ENCODE measurements around the gene RPL11.
"Not testable (repeated sequence)": the region's sequence is repeated elsewhere in the genome, so short reads cannot be mapped to it uniquely, and the experiment has no call there.

Gene RPL11

DNA sequence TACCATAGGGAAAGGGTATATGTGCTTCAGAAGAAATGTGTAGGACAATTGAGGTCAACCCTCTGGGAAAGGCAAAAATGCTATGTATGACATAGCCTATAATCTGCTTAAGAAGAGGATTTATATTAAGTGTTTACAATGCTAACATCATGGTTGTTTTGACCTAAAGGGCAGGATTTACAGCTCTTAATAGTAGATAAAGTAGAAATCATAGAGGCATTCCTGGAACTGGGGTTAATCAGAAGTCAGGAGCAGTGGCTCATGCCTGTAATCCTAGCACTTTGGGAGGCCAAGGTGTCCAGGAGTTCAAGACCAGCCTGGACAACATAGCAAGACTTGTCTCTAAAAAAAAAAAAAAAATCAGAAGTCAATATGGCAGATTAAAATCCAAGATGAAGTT is 8.7 kb upstream of the RPL11 start:
- Histone ChIP-seq H3K27me3 (ENCODE audit: control insufficient read depth, insufficient read depth, low read length, poor library complexity, severe bottlenecking) (peaks cover 4% of the 10 kb centered on the region), H3K4me3 (ENCODE audit: insufficient read depth, low read depth, low read length) (no peak overlapping the region), H3K4me1 (ENCODE audit: control insufficient read depth, insufficient read depth, low read length) (no peaks in the 10 kb centered on the region), H3K27ac (ENCODE audit: insufficient read depth, low read depth, low read length, poor library complexity, severe bottlenecking) (no peak overlapping the region), H3K36me3 (ENCODE audit: control insufficient read depth, insufficient read depth, low read length) (no peaks in the 10 kb centered on the region), H3K9me3 (ENCODE audit: control insufficient read depth, low read length) (no peaks in the 10 kb centered on the region)

- Histone ChIP-seq H3K36me3 (ENCODE audit: control insufficient read depth, insufficient read depth, low read length) (no peaks in the 10 kb centered on the region), H3K4me3 (ENCODE audit: insufficient read depth, low read depth, low read length) (no peak overlapping the region), H3K27me3 (ENCODE audit: control insufficient read depth, insufficient read depth, low read length, poor library complexity, severe bottlenecking) (peaks cover 4% of the 10 kb centered on the region), H3K9me3 (ENCODE audit: control insufficient read depth, low read length) (no peaks in the 10 kb centered on the region), H3K27ac (ENCODE audit: insufficient read depth, low read depth, low read length, poor library complexity, severe bottlenecking) (no peak overlapping the region), H3K4me1 (ENCODE audit: control insufficient read depth, insufficient read depth, low read length) (no peaks in the 10 kb centered on the region)
- WGBS, 2 experiments = 78 to 79% methylated on average over 1 to 2 of the region's 2 CpGs
Observed at GRCh38 chr1:23684415-23684814, 7.2 kb upstream of the RPL11 start.

GRCh38 chr1:23685197-23685596 is 6.4 kb upstream of the RPL11 start:
- H3K36me3 ChIP-seq (ENCODE audit: control insufficient read depth, insufficient read depth, low read length); H3K9me3 ChIP-seq (ENCODE audit: control insufficient read depth, low read length); H3K4me1 ChIP-seq (ENCODE audit: control insufficient read depth, insufficient read depth, low read length); H3K27ac ChIP-seq (ENCODE audit: insufficient read depth, low read depth, low read length, poor library complexity, severe bottlenecking); H3K4me3 ChIP-seq (ENCODE audit: insufficient read depth, low read depth, low read length); H3K27me3 ChIP-seq (ENCODE audit: control insufficient read depth, insufficient read depth, low read length, poor library complexity, severe bottlenecking): not testable (repeated sequence)
- 84 to 91% methylated on average over 7 of the region's 7 CpGs for WGBS, 2 experiments

DNA sequence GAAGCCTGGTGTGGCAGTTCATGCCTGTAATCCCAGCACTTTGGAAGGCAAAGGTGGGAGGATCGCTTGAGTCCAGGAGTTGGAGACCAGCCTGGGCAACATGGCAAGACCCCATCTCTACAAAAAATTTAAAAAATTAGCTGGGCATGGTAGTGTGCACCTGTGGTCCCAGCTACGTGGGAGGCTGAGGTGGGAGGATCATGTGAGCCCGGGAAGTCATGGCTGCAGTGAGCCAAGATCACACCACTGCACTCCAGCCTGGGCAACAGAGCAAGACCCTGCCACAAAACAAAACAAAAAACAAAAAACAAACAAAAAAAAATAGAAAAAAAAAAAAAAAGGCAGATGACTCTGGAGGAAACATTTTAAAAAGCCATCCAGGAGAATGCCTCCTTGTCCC is 3.9 kb upstream of the RPL11 start:
- not testable (repeated sequence) for H3K36me3 ChIP-seq (ENCODE audit: control insufficient read depth, insufficient read depth, low read length); H3K27me3 ChIP-seq (ENCODE audit: control insufficient read depth, insufficient read depth, low read length, poor library complexity, severe bottlenecking); H3K27ac ChIP-seq (ENCODE audit: insufficient read depth, low read depth, low read length, poor library complexity, severe bottlenecking); H3K9me3 ChIP-seq (ENCODE audit: control insufficient read depth, low read length); H3K4me3 ChIP-seq (ENCODE audit: insufficient read depth, low read depth, low read length); H3K4me1 ChIP-seq (ENCODE audit: control insufficient read depth, insufficient read depth, low read length)
- WGBS, 2 experiments = 76% methylated on average over 3 of the region's 3 CpGs

- not testable (repeated sequence) for H3K27me3 ChIP-seq (ENCODE audit: control insufficient read depth, insufficient read depth, low read length, poor library complexity, severe bottlenecking); H3K4me1 ChIP-seq (ENCODE audit: control insufficient read depth, insufficient read depth, low read length); H3K27ac ChIP-seq (ENCODE audit: insufficient read depth, low read depth, low read length, poor library complexity, severe bottlenecking); H3K36me3 ChIP-seq (ENCODE audit: control insufficient read depth, insufficient read depth, low read length); H3K4me3 ChIP-seq (ENCODE audit: insufficient read depth, low read depth, low read length); H3K9me3 ChIP-seq (ENCODE audit: control insufficient read depth, low read length)
- 94 to 96% methylated on average over 33 of the region's 33 CpGs for WGBS, 2 experiments
Observed at GRCh38 chr1:23688281-23688680, 3.3 kb upstream of the RPL11 start.

- H3K36me3 ChIP-seq (ENCODE audit: control insufficient read depth, insufficient read depth, low read length) = peaks cover 35% of the 10 kb centered on the region
- WGBS, 2 experiments = 8 to 10% methylated on average over 16 to 17 of the region's 17 CpGs
Observed at GRCh38 chr1:23692308-23692871, 784 bp downstream of the RPL11 start.

DNA sequence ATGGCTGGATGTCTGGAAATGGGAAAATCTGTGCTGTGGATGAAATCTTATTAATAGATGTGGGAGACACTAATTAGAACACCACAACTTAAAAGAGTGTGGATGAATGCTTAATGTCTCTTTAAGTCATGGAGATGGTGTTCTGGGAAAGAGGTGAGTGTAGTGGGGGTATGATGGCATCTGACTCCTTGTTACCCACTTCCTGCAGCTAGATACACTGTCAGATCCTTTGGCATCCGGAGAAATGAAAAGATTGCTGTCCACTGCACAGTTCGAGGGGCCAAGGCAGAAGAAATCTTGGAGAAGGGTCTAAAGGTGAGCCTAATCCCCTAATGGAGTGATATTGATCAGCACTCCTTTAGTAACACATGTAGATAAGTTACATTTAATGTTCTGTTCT is 2.0 kb downstream of the RPL11 start:
- Histone ChIP-seq H3K4me1 (ENCODE audit: control insufficient read depth, insufficient read depth, low read length) (peaks cover 13% of the 10 kb centered on the region), H3K27ac (ENCODE audit: insufficient read depth, low read depth, low read length, poor library complexity, severe bottlenecking) (no peak overlapping the region), H3K9me3 (ENCODE audit: control insufficient read depth, low read length) (no peaks in the 10 kb centered on the region), H3K36me3 (ENCODE audit: control insufficient read depth, insufficient read depth, low read length) (peaks cover 47% of the 10 kb centered on the region), H3K27me3 (ENCODE audit: control insufficient read depth, insufficient read depth, low read length, poor library complexity, severe bottlenecking) (no peaks in the 10 kb centered on the region), H3K4me3 (ENCODE audit: insufficient read depth, low read depth, low read length) (peak overlapping the region; percentile 98)
- 94 to 100% methylated on average over 2 of the region's 2 CpGs for WGBS, 2 experiments

More at GRCh38 chr1:23692308-23692871, 784 bp downstream of the RPL11 start:
- Histone ChIP-seq H3K27ac (ENCODE audit: insufficient read depth, low read depth, low read length, poor library complexity, severe bottlenecking) (no peak overlapping the region), H3K9me3 (ENCODE audit: control insufficient read depth, low read length) (no peaks in the 10 kb centered on the region), H3K4me1 (ENCODE audit: control insufficient read depth, insufficient read depth, low read length) (peaks cover 13% of the 10 kb centered on the region), H3K4me3 (ENCODE audit: insufficient read depth, low read depth, low read length) (peak overlapping the region; percentile 98), H3K27me3 (ENCODE audit: control insufficient read depth, insufficient read depth, low read length, poor library complexity, severe bottlenecking) (no peaks in the 10 kb centered on the region)

- H3K4me1 ChIP-seq (ENCODE audit: control insufficient read depth, insufficient read depth, low read length) = peaks cover 13% of the 10 kb centered on the region
- H3K27ac ChIP-seq (ENCODE audit: insufficient read depth, low read depth, low read length, poor library complexity, severe bottlenecking) = no peak overlapping the region
- no peak overlapping the region for H3K4me3 ChIP-seq (ENCODE audit: insufficient read depth, low read depth, low read length)
- H3K9me3 ChIP-seq (ENCODE audit: control insufficient read depth, low read length) = no peaks in the 10 kb centered on the region
- WGBS, 2 experiments = 95 to 98% methylated on average over 3 of the region's 3 CpGs
- peaks cover 51% of the 10 kb centered on the region for H3K36me3 ChIP-seq (ENCODE audit: control insufficient read depth, insufficient read depth, low read length)
- no peaks in the 10 kb centered on the region for H3K27me3 ChIP-seq (ENCODE audit: control insufficient read depth, insufficient read depth, low read length, poor library complexity, severe bottlenecking)
Observed at GRCh38 chr1:23694371-23694770, 2.8 kb downstream of the RPL11 start.

GRCh38 chr1:23695667-23696066 is 4.1 kb downstream of the RPL11 start:
- no peaks in the 10 kb centered on the region for H3K27me3 ChIP-seq (ENCODE audit: control insufficient read depth, insufficient read depth, low read length, poor library complexity, severe bottlenecking)
- H3K4me1 ChIP-seq (ENCODE audit: control insufficient read depth, insufficient read depth, low read length) = peaks cover 13% of the 10 kb centered on the region
- H3K4me3 ChIP-seq (ENCODE audit: insufficient read depth, low read depth, low read length) = no peak overlapping the region
- 95 to 99% methylated on average over 3 of the region's 3 CpGs for WGBS, 2 experiments
- H3K27ac ChIP-seq (ENCODE audit: insufficient read depth, low read depth, low read length, poor library complexity, severe bottlenecking) = no peak overlapping the region
- H3K9me3 ChIP-seq (ENCODE audit: control insufficient read depth, low read length) = no peaks in the 10 kb centered on the region
- peaks cover 59% of the 10 kb centered on the region for H3K36me3 ChIP-seq (ENCODE audit: control insufficient read depth, insufficient read depth, low read length)

GRCh38 chr1:23696335-23696989 is 4.9 kb downstream of the RPL11 start:
- no peaks in the 10 kb centered on the region for H3K9me3 ChIP-seq (ENCODE audit: control insufficient read depth, low read length)
- 97 to 98% methylated on average over 6 of the region's 6 CpGs for WGBS, 2 experiments
- no peak overlapping the region for H3K27ac ChIP-seq (ENCODE audit: insufficient read depth, low read depth, low read length, poor library complexity, severe bottlenecking)
- no peak overlapping the region for H3K4me3 ChIP-seq (ENCODE audit: insufficient read depth, low read depth, low read length)
- H3K4me1 ChIP-seq (ENCODE audit: control insufficient read depth, insufficient read depth, low read length) = peaks cover 13% of the 10 kb centered on the region
- H3K36me3 ChIP-seq (ENCODE audit: control insufficient read depth, insufficient read depth, low read length) = peaks cover 65% of the 10 kb centered on the region
- no peaks in the 10 kb centered on the region for H3K27me3 ChIP-seq (ENCODE audit: control insufficient read depth, insufficient read depth, low read length, poor library complexity, severe bottlenecking)

Measured in ectodermal cell (in vitro differentiated cells).